ENCODE results near the gene DUSP9.

Gene DUSP9

DNA sequence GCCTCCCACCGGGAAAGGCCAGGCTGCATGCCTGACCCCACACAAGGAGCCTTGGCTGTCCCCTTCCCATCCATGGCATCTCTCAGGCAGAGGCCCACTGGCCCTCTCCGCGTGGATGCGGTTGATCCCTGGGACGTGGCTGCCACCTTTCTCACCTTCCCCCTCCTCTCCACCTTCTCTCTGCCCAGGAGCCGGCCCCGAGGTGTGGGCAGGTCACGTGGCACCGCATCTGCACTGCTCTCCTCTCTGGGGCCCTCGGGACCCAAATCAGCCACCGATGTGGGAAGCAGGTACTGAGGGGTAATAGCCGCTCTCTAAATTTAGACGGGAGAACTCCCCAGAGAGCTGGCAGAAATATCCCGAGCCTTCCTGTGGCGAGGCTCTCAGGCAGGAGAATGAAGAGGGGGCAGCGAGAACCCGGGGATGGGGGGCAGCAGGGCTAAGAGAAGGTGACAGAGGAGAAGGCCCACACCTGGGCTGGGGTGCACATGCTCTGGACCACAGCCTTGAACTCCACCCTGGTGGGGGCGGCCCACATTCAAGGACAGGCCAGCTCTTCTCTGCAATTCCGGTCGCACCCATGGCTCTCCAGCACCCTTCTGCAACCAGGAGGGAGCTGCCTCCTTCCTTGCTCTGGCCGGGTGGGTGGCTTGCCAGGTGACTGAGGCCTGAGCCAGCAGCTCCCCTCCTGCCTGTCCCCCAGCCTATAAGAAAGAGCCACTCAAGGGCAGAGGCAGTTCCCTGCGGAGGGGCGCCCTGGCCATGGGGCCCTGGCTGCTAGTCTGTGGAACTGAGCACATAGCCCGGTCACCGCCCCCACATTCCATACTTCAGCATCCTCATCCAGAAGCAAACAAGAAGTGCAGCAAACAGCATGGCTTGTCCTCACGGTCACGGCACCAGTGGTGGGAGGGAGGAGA lies 9.6 kb upstream of the DUSP9 start:
- Histone ChIP-seq H3K27ac (ENCODE audit: low read depth, low read length) (no peak overlapping the region), H3K4me1 (ENCODE audit: control insufficient read depth, insufficient read depth, low read length) (no peaks in the 10 kb centered on the region; the same call in 1 of the 2 replicates), H3K36me3 (ENCODE audit: control insufficient read depth, insufficient read depth, low read length) (no peaks in the 10 kb centered on the region), H3K4me3 (ENCODE audit: low read depth, low read length) (no peak overlapping the region), H3K9ac (ENCODE audit: low read depth, low read length) (no peak overlapping the region), H3K27me3 (ENCODE audit: control insufficient read depth, insufficient read depth, low read length) (peaks cover 22% of the 10 kb centered on the region), H3K9me3 (ENCODE audit: control insufficient read depth, insufficient read depth, low read length) (peaks cover 19% of the 10 kb centered on the region; the same call in 1 of the 2 replicates)

DNA sequence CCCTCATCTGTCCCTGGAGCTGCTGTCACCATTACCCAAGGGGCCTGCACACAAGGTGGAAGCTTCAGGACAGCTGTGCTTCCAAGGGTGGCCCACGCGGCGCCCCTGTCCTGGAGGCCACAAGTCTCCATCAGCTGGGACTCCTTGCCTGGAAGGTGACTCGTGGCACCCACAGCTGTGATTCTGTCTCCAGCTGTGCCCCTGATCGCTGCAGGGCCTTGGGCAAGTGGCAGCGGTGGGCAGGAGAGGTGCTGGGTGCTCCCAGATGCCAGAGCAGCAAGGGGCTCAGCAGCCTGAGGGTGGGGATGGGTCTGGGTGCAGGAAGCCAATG lies 9.0 kb upstream of the DUSP9 start:
- H3K27ac ChIP-seq (ENCODE audit: low read depth, low read length) = no peak overlapping the region

DNA sequence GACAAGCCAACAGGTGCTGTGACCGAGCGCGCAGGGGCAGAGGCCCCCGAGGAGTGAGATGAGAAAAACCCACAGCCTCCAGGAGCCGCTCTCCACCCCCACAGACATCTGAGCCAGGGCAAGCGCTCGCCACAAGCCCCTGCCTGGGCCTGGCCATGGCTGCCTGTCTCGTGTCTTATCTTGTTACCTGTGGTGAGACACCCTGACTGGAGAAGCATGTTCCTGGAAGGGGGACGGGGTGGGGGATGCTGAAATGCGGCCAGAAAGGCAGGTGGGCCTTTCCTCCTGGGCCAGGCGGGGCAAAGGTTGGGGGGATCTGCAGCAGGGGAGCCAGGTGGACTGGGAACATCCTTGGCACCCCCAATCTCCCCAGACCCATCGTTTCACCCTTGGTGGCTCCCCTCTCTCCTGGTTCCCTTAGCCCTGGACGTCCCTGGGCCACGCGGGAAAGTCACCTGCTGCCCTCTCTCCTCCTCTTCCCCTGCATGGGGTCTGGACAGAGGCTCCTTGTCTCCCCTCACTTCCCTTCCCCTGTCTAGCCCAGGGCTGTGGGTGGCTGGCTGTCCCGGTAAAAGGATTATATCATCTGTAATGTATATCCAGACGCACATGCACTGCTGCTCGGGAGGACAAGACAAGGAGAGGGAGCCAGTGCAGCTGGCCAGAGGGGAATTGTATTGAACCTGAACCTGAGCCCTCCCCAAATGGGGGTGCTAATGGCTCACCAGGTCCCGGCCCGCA lies 8.4 kb upstream of the DUSP9 start:
- no peak overlapping the region for H3K9ac ChIP-seq (ENCODE audit: low read depth, low read length)
- no peaks in the 10 kb centered on the region; the same call in 1 of the 2 replicates for H3K4me1 ChIP-seq (ENCODE audit: control insufficient read depth, insufficient read depth, low read length)
- peaks cover 23% of the 10 kb centered on the region; the same call in 1 of the 2 replicates for H3K9me3 ChIP-seq (ENCODE audit: control insufficient read depth, insufficient read depth, low read length)
- no peak overlapping the region for H3K27ac ChIP-seq (ENCODE audit: low read depth, low read length)
- no peaks in the 10 kb centered on the region for H3K36me3 ChIP-seq (ENCODE audit: control insufficient read depth, insufficient read depth, low read length)
- no peak overlapping the region for H3K4me3 ChIP-seq (ENCODE audit: low read depth, low read length)
- peaks cover 35% of the 10 kb centered on the region for H3K27me3 ChIP-seq (ENCODE audit: control insufficient read depth, insufficient read depth, low read length)

More for the DNA sequence above, 9.0 kb upstream of the DUSP9 start:
- H3K27me3 ChIP-seq (ENCODE audit: control insufficient read depth, insufficient read depth, low read length) = peaks cover 29% of the 10 kb centered on the region
- H3K9ac ChIP-seq (ENCODE audit: low read depth, low read length) = no peak overlapping the region
- H3K4me3 ChIP-seq (ENCODE audit: low read depth, low read length) = no peak overlapping the region
- H3K4me1 ChIP-seq (ENCODE audit: control insufficient read depth, insufficient read depth, low read length) = no peaks in the 10 kb centered on the region; the same call in 1 of the 2 replicates
- peaks cover 17% of the 10 kb centered on the region; the same call in 1 of the 2 replicates for H3K9me3 ChIP-seq (ENCODE audit: control insufficient read depth, insufficient read depth, low read length)
- H3K36me3 ChIP-seq (ENCODE audit: control insufficient read depth, insufficient read depth, low read length) = no peaks in the 10 kb centered on the region

DNA sequence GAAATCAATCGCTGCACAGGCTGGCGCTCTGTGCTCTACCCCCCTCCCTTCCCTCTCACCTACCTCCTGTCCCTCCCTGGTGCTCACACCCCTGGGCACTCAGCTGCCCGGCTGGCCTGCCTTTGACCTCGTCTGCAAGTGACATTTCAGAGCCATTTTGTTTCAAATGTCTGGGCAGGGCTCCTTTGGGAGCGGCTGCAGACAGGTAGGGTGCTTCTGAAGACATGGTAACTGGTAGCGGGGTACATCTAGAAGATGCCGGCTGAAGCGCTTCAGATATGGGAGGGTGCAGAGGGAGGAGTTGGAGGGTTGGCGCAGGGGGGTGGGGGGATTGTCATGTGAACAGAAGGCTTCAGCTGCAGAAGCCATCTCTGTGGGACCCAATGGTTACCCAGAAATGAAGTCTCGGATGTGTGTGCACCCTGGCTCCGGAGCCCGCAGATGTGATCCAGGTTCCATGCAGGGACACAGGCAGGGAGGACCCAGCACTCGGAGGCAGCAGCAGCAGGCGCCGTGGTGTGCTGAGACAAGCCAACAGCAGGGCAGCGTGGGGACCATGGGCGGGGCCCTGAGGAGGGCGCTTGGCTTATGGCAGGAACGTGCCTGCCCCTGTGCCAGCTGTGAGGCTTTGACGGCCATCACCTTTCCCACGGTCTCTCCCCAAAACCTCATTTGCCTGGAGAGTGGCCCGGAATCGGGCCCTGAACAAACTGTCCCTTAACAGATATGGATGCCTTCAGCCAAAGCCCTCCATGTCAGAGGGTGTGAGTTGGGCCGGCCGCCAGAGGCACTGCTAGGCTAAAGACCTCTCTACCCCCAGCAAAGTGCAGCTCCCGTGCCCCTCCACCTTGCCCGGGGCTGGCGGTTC lies 7.6 kb upstream of the DUSP9 start:
- H3K4me3 ChIP-seq (ENCODE audit: low read depth, low read length) = no peak overlapping the region
- H3K27ac ChIP-seq (ENCODE audit: low read depth, low read length) = no peak overlapping the region
- H3K9me3 ChIP-seq (ENCODE audit: control insufficient read depth, insufficient read depth, low read length) = peaks cover 23% of the 10 kb centered on the region; the same call in 1 of the 2 replicates
- peaks cover 41% of the 10 kb centered on the region for H3K27me3 ChIP-seq (ENCODE audit: control insufficient read depth, insufficient read depth, low read length)
- H3K9ac ChIP-seq (ENCODE audit: low read depth, low read length) = no peak overlapping the region
- no peaks in the 10 kb centered on the region for H3K36me3 ChIP-seq (ENCODE audit: control insufficient read depth, insufficient read depth, low read length)
- H3K4me1 ChIP-seq (ENCODE audit: control insufficient read depth, insufficient read depth, low read length) = no peaks in the 10 kb centered on the region; the same call in 1 of the 2 replicates

DNA sequence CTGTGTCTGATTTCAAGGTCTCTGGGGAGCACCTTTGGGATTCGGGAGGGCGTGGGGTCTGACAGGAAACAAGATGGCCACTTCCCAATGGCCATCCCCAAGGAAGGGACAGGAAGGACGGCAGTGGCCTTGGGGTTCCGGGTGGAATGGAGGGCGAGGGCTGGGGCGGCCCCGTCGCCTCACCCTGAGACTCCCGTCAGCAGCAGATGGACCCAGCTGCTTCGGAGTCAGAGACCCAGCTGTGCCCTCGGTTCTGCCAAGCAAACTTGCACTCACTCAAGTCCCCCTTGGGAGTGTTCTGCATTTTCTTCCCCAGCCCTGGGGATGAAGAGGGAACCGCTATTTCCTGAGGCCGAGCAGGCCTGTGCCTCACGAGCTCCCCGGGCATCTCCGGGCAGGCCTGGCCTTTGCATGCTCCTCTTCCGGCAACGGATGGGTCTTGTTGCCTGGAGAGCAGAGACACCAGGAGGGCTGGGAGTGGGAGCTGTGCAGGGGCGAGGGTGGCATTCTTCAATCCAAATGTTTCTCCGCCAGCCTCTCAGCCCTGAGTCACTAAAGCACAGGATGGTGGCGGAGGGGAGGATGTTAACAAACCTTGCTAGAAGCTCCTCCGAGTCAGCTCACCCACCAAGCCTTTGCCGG lies 6.8 kb upstream of the DUSP9 start:
- H3K9me3 ChIP-seq (ENCODE audit: control insufficient read depth, insufficient read depth, low read length) = peaks cover 30% of the 10 kb centered on the region; the same call in 1 of the 2 replicates
- no peaks in the 10 kb centered on the region; the same call in 1 of the 2 replicates for H3K4me1 ChIP-seq (ENCODE audit: control insufficient read depth, insufficient read depth, low read length)
- H3K27ac ChIP-seq (ENCODE audit: low read depth, low read length) = no peak overlapping the region
- no peaks in the 10 kb centered on the region for H3K36me3 ChIP-seq (ENCODE audit: control insufficient read depth, insufficient read depth, low read length)
- peaks cover 48% of the 10 kb centered on the region for H3K27me3 ChIP-seq (ENCODE audit: control insufficient read depth, insufficient read depth, low read length)
- no peak overlapping the region for H3K4me3 ChIP-seq (ENCODE audit: low read depth, low read length)
- H3K9ac ChIP-seq (ENCODE audit: low read depth, low read length) = no peak overlapping the region

DNA sequence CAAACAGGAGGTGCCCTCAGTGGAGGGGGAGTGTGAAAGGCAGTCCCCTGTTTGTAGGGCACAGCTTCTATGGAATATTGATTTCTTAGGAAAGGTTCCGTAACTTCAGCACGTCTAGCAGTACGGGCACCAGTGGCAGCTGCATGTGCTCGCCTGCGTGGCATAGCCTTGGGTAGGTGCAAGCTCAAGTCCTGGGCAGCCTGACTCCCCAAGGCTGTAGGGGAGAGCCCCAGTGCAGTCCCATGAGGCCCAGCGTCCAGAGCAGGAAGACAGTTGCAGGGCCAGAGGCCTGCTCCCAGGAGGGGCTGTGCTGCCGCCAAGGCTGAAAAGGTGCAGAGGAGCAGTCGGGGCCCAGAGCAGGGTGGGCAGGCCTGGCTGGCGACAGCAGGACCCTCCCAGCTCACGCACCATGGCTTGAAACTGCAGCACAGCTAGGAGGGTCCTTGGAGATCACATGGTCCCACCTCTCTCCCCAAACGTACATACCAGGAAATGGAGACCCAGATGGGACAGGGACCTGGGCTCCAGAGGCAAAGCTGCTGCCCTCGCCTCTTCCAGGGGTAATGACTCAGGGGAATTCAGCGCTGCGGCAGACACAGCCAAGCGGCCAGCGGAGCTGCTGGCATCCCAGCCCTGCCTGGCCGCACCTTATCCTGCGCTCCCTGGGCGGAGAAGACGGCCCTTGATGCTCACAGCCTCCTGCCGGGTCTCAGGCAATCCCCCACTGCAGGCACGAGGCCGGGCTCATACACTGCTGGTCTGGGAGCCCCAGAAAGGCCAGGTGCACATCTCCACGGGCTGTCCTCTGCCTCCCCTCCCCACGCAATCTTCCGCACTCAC lies 6.0 kb upstream of the DUSP9 start:
- Histone ChIP-seq H3K27me3 (ENCODE audit: control insufficient read depth, insufficient read depth, low read length) (peaks cover 56% of the 10 kb centered on the region), H3K27ac (ENCODE audit: low read depth, low read length) (no peak overlapping the region), H3K9me3 (ENCODE audit: control insufficient read depth, insufficient read depth, low read length) (peaks cover 38% of the 10 kb centered on the region), H3K9ac (ENCODE audit: low read depth, low read length) (no peak overlapping the region), H3K36me3 (ENCODE audit: control insufficient read depth, insufficient read depth, low read length) (no peaks in the 10 kb centered on the region), H3K4me1 (ENCODE audit: control insufficient read depth, insufficient read depth, low read length) (no peaks in the 10 kb centered on the region; the same call in 1 of the 2 replicates), H3K4me3 (ENCODE audit: low read depth, low read length) (peak overlapping the region; percentile 7; the same call in 1 of the 2 replicates)

DNA sequence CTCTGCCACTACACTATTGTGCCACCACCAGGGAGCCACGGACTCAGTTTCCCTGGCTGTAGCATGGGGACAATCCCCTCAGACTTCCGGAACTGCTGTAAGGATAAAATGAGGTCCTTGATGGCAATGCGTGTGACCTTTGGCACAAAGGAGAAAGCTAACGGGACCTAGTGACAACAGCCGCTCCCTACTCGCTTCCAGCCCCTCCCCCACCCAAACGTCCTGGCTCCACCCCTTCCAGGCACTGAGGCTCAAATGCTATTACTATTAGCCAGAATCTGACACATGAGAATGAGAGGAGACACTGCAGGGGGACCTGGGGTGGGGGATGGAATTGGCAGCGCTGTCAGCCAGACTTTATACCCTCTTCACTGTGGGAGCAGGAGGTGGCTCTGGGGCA lies 5.4 kb upstream of the DUSP9 start:
- peaks cover 63% of the 10 kb centered on the region for H3K27me3 ChIP-seq (ENCODE audit: control insufficient read depth, insufficient read depth, low read length)
- H3K4me1 ChIP-seq (ENCODE audit: control insufficient read depth, insufficient read depth, low read length) = no peaks in the 10 kb centered on the region; the same call in 1 of the 2 replicates
- no peak overlapping the region for H3K9ac ChIP-seq (ENCODE audit: low read depth, low read length)
- H3K36me3 ChIP-seq (ENCODE audit: control insufficient read depth, insufficient read depth, low read length) = no peaks in the 10 kb centered on the region
- peak overlapping the region; percentile 7; the same call in 1 of the 2 replicates for H3K4me3 ChIP-seq (ENCODE audit: low read depth, low read length)
- peaks cover 40% of the 10 kb centered on the region for H3K9me3 ChIP-seq (ENCODE audit: control insufficient read depth, insufficient read depth, low read length)
- H3K27ac ChIP-seq (ENCODE audit: low read depth, low read length) = no peak overlapping the region

DNA sequence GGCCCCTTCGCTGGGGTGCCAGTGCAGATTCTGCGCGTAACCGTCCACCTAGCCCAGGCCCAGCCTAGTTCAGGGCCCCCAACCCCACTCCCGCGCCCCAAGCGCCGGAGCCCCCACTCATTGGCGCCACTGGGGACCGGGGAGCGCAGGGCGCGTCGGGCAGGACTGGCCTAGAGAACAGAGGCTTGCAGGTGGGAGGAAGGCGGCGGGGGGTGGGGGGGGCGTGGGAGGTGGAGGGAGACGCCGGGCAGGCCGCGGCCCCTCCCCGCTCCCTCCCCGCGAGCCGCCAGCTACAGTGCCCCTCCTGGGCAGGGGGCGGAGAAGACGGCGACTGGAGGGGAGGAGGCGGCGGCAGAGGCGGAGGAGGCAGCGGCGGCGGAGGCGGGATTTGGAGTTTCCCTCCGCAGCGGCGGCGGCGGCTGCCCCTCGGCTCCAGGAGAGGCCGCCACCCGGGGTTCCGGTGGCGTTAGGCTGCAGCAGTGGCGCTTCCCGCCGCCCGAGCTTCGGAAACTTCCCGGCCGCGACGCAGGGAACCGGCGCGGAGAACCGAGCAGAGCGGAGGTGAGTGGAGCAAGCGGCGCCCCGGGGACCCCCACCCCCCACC lies 4.8 kb upstream of the DUSP9 start:
- Histone ChIP-seq H3K36me3 (ENCODE audit: control insufficient read depth, insufficient read depth, low read length) (no peaks in the 10 kb centered on the region), H3K9ac (ENCODE audit: low read depth, low read length) (no peak overlapping the region), H3K4me1 (ENCODE audit: control insufficient read depth, insufficient read depth, low read length) (no peaks in the 10 kb centered on the region; the same call in 1 of the 2 replicates), H3K27me3 (ENCODE audit: control insufficient read depth, insufficient read depth, low read length) (peaks cover 68% of the 10 kb centered on the region), H3K9me3 (ENCODE audit: control insufficient read depth, insufficient read depth, low read length) (peaks cover 40% of the 10 kb centered on the region), H3K27ac (ENCODE audit: low read depth, low read length) (no peak overlapping the region), H3K4me3 (ENCODE audit: low read depth, low read length) (peak overlapping the region; percentile 7; the same call in 1 of the 2 replicates)

DNA sequence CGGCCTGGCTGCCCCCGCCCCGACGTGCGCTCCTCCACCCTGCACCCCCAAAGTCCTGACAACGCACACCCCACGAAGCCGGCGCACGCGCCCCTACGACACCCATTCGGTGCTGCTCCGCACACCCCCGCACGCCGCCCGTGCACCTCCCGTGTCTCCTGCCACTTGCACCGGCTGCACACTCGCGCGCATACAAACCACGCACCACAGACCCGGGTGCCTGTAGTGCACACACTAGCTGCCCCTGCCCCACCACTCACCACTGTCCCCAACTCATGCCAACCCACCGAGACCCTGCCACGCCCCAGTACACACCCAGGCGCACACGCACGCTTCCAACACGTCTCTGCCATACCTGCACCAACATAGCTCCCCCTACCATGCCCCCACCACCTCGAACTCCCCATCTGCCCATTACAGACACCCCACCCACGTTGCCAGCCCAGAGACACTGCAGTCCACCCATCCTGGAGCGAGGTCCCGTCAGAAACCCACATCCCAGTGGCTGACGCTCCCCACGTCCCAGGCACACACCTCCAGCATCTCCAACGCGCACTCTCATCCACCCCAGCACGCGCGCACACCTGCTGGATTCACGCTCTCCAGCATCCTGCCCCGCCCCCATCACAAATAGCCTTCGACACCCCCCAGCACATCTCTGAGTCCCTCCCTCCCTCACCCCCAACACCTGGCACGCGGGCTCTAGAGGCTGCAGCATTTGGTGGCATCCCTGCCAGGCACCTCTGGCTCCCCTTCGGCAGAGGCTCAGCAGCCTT lies 4.2 kb upstream of the DUSP9 start:
- Histone ChIP-seq H3K4me3 (ENCODE audit: low read depth, low read length) (no peak overlapping the region; the same call in 1 of the 2 replicates), H3K9me3 (ENCODE audit: control insufficient read depth, insufficient read depth, low read length) (peaks cover 36% of the 10 kb centered on the region), H3K36me3 (ENCODE audit: control insufficient read depth, insufficient read depth, low read length) (no peaks in the 10 kb centered on the region), H3K27ac (ENCODE audit: low read depth, low read length) (no peak overlapping the region), H3K4me1 (ENCODE audit: control insufficient read depth, insufficient read depth, low read length) (no peaks in the 10 kb centered on the region; the same call in 1 of the 2 replicates), H3K27me3 (ENCODE audit: control insufficient read depth, insufficient read depth, low read length) (peaks cover 75% of the 10 kb centered on the region), H3K9ac (ENCODE audit: low read depth, low read length) (no peak overlapping the region)
